ENCODE results near the gene MAEA.

GRCh38 chr4:1366371-1367229, 76.9 kb downstream of the MAEA start:
- no peak for TF ChIP-seq EZH2 (IDR thresholded peaks at IDR 0.05; ENCODE audit: insufficient read depth, poor library complexity, severe bottlenecking)
- no peak for TF ChIP-seq EZH2phosphoT487 (IDR thresholded peaks at IDR 0.05; ENCODE audit: insufficient read depth, low read depth)
